Stimulated activated CD4-positive, alpha-beta T cell treated with anti-CD3 and anti-CD28 coated beads, Interleukin-1b, Interleukin-23, amount 100 ng/mL, for 24 hours (primary cell): ENCODE data around the gene ADD2.

ENCODE experiments used
- DNase-seq, 4 experiments: peaks; one replicate each; pipeline ENCODE4 v3.0.0-alpha.2; 2020; ENCODE audit warnings: low read depth in 4 of 4, low spot score in 1 of 4

Gene ADD2

DNA sequence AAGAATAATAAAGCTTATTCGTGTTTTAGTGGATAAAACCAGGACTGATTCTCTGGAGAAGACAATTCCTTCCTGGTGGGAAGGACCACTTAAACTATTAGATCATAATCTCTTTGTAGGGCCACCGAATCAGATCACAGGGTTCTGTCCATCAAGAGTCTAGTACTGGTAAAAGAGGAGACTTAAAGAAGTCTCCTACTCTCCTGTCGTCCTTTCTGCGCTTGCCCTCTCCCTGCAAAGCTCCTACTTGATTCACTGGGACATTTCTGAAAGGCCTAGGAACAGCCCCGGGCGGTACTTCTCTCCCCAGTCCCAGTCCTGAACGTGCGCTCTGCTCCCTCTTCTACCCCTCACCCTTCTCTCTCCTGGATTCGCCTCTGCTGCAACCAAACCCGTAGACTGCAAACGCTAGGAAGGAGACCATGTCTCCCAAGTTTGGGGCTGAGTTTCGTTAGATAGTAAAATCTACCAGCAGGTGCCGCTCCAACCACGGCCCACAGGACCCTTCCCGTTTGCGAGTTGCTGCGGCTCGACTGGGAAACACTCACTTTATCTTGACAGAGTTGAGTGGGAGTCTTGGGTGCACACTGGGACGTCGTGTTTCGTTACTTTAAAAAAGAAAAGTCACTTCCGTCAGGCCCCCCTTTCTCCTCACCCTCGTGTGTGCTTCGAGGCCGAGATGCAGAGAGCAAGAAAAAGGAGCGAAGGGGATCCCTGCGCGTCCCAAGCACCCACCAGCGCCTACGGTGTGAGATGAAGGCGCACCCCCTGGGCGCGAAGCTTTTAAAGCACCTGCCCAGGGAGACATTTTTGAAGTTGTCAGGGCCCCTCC lies 21.5 kb upstream of the ADD2 start:
- DNase-seq = peak; percentile 38 to 62 (median 50)

DNA sequence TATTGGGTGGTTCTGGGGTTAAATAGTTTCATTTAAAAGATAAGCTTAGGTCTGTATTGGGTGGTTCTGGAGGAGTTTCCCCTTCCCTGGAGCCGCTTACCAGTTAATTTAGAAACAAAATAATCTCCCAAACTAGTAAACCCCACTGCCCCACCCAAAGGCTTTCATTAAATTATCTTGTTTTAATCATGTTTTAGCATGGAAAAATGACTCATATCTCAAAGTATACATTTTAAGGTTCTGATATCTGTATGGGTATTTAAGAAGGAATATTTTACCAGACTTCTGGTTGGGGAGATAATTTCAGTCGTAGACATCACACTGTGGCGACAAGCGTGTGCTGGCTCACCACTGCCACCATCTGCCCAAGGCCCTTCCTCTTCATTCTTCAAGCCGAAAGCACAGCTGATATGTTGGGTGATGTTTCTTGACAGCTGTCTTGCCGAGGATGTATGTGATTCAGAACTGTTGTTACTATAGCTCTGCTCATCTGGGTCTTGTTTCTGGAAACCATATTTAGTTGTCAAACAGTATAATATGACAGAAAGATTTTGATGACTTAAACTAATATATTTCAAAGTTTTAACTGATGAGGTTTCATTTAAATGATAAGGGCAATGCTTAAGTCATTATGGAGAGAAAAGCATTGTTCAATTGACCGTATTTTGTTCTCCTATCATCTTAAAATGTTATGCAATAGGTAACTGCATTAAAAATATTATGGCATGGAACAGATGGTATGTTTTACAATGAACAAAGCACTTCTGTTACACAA lies 17.3 kb upstream of the ADD2 start:
- peak in 2 of 4 experiments; percentile 15 to 17 for DNase-seq

DNA sequence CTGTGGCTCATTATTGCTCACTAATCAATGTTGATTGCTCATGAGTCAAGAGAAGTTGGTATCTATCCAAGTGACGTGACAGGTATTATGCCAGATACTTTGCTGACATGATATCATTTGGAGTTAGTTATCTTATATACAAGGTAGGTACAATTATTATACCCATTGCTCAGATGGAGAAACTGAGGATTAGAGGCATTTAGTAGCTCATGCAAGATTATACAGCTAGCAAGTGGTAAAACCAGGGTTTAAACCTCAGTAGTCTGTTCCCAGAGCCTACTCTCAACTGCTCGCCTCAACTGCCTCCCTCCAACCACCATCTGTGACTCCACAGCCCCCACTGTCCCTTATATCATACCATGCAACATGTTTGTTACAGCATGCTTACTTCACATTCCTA lies 16.3 kb upstream of the ADD2 start:
- DNase-seq = no peak

DNA sequence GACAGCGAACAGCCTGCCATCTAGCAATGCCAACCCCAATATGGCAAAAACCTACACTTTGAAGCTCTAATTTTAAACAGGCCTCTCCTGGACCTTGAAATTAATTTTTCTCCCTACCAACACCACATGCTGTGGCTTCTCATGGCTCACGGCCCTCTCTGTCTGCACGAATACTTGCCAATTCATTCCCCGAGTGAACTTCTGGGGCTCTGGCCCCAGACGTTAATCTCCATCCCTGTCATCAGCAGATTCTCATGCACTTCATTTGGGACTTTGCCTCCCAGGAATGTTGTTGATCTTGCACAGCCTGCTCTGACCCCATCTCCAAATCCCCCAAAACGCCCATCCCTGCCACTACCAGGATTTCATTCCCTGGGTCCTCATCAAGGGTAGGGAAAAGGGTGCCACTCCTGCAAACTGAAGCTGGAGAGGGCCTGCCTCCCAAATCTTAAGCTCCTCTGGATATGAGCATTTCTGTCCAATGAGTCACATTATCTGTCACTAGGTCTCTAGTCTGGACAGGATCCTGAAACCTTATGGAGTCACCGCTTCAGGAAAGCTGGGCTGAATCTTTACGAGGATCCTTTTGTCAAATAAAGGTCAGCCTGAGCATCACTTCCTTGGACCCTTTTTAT lies 12.0 kb upstream of the ADD2 start:
- DNase-seq = no peak

DNA sequence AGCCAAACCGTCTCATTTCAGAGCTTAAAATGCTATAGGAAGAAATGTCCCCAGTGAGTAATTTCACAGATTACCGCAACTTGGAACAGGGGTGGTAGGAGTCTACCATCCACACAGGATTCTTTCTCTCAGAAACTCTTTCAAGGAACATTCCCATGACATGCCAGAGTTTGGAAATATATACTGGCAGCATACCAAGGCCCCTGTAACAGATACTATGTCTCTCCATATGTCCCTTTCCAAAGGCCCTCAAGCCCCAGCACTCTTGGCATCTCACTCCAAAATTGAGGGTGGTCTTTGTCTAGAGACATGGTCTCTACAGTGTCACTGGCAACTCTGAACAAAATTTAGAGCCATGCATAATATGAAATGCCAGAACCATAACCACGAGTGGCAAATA lies 11.5 kb upstream of the ADD2 start:
- DNase-seq = no peak

DNA sequence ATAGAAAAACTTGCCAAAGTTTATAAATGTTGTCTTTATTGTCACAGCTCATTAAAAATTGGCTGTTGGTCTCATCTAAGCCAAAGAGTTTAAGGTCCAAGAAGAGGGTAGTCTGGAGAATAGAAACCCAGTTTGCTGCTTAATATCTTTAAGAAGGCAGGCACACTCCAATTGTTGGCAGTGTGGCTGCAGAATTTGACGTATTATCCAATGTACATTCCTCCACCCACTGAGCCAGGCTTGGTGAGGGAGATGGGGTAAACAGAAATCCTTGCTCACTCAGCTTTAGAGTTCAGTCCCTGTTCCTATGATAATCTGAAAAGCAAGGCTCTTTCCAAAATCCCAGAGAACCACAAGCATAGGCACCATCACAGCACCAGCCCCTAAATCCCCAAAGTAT lies 10.7 kb upstream of the ADD2 start:
- no peak for DNase-seq

DNA sequence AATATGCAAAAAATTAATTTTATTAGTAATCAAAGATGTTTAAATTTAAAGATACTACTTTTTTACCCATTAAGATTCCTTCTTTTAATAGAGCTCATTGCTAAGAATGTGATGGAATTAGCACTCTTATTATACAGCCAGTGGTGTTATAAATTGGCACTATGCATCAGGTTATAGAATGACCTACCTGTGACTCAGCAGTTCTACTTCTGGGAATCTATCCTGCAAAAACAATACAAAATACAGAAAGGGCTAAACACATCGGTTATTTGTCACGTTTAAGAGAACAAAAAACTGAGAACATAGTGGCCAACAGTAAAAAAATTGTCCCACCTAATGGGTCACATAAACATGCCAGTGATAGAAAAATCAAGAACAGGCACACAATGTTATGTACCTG lies 9.4 kb upstream of the ADD2 start:
- no peak for DNase-seq

DNA sequence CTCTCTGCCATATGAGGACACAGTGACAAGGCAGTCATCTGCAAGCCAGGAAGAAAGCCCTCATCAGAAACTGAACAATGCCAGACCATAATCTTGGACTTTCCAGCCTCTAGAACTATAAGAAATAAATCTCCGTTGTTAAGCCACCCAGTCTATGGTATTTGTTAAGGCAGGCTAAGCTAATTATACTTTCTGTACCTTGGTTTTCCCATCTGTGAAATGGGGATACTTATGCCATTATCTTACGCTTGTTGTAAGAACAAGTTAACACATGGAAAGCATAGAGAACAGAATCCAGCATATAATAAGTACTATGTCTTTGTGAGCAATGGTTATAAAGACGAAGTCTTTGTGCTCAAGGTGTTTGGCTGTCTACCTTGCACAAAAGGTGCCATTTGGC lies 8.3 kb upstream of the ADD2 start:
- no peak for DNase-seq

DNA sequence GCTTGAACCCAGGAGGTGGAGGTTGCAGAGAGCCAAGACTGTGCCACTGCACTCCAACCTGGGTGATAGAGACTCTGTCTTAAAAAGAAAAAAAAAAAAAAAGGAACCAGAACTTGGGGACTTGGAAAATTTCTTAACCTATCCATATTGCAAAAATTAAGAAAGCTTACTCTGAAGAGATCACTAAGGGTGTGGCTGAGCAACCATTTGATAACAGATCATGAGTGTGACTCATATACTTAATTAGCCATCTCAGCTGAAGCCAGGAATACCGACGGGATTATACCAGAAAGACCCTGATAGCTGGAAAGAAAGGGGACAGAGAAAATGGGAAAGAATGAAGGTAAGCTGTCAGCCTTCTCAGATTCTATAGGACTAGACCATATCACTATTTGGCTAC lies 7.1 kb upstream of the ADD2 start:
- DNase-seq = no peak

DNA sequence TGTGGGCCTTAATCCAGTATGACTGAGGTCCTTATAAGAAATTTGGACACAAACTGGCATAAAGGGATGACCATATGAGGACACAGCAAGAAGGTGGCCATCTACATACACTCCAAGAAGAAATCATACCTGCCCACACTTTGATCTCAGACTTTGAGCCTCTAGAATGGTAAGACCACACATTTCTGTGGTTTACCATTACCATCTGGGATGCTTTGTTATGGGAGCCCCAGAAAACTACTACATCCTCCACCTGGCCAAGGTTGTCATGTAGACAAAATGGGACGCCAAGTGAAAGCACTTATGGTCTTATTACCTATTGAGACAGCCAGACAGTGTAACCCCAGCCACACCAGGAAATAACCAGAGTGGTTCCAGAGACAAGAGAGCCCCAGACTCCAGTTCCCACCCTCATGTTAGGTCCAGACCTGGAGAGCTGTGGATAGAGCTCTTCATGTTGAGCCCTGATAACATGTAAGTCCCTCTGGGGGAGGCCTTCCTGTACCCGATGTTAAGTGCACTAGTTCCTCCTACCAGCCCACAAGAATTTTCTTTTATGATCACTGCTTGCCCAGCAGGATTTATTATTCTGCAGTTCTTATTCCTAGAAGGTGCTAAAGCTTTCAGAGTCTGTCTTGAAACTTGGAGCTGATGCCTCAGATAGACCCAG lies 4.6 kb upstream of the ADD2 start:
- no peak for DNase-seq

DNA sequence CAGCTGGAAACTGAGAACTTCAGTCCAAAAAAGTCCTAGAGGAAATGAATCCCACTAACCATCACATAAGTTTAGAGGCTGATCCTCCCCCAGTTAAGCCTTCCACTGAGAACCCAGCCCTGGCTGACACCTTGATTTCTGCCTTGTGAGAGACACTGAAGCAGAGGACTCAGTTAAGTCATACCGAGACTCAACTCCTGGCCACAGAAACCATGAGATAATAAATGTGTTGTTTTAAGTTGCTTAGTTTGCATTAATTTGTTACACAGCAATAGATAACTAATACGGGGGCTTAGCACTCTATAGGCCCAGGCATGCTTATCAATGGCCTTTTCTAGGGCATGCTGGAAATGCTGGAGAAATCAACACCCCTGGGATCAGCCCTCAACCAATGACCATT lies 3.4 kb upstream of the ADD2 start:
- DNase-seq = no peak

DNA sequence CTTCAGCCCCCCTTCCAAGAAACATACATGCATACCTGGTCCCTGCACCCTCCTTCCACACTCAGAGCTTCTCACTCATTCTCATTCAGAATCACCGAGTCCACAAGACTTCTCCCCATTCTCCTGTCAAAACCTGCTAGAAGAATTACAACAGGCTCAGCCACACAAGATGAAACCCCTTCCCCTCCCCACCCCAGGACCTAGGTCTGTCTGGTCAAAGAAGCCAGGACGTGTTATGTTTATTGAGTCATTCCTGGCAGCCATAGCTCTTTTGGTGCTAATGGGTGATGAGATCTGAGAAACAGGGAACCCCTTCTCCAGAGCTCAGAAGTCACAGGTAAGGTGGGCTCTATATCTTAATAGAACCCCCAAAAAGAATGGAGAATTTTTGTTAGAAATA lies 1.4 kb upstream of the ADD2 start:
- DNase-seq = no peak

DNA sequence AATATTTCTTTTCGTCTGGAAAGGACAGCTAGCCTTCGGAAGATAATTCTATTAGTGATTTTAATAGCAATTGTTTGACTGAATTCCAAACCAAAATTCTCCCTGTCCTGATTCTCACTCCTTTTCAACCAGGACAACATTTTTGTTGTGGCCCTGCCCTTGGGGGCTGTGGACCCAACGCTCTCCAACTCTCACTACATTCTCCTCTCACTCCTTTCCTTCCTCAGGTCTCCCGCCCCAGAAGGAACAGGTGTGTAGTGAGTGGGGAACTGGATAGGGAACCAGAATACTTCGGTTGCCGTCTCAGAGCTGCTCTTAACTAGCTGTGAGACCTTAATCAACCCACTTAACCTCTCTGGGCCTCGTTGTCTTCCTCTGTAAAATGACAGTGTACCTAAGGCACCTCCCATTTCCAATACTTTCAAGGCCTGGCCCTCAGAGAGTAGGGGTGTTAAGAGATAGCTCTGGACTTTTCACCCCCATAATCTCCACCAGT lies 638 bp upstream of the ADD2 start:
- DNase-seq = no peak

DNA sequence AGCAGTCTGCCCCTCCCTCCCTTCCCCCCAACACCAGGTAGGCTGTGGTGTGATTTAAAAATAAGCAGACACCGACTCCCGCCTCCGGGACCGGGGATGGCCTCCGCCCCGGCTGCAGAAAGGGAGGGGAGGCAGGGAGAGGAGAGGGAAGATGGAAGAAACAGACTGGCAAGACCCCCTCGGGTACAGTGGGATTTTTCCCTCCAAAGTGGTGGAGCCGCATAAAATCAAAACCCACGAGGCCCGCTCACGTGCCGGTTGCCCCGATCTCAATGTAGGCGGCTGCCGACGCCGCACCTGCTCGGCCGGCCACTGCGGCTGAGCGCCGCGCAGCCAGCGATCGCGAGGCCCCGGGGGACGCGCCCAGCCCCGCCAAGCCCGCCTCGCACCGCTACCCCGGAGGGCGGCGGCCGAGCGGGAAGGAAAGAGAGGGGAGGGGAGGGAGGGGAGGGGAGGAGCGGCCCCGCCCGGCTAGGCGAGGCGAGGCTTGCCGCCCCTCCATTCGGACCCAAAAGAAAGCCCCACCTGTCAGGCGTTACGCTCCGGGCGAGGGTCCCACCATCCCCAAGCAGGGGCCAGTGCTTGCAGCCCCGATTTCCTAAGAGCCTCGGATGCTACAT lies 811 bp downstream of the ADD2 start:
- no peak for DNase-seq

DNA sequence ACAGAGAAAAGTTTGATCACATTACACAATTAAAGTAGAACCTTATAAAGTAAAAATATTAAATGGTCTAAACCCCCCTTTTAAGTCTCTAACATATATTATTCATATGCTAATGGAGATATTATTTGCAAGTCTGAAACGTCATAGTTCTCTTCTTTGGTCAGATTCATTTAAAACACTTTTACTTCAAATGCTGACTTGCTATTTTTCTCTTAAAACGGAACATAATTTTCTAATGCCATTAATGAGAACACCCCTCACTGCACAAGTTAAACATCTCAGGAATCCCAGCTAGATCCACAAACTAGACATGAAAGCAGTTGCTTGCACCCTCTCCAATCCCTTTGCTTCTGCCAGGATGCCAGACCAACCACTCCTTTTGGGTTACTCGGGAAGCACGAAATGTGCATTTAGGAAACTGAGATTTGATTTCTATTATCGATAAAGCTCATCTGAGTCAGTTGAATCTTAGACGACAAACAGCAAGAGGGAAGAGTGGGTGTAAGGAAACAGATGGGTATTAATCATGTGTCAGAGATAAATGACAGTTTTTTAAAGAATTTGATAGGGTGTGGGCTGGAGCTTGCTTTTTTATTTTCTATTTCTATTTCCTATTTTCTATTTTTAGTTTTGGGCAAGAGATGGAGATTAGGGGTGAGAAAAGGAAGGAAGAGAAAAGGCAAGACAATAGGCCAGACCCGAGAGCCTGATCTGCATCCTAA lies 1.5 kb downstream of the ADD2 start:
- DNase-seq = no peak

DNA sequence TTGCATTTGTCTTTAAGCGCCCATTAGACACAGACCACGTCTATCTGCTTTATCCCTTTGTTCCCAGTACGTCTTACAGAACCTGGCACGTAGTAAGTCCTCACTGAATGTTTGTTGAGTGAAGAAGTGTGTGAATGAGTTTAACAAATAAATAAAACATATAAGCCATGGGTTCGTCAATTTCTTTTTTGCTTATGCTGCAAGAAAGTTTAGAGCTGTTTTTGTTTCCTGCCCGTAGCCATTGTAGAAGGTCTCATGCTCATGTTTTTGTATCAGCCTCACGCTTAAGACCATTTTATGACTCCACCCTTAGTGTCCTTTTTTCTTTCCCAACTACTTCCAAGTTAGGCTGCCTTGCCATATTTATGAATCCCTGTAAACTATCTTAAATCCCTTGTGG lies 2.5 kb downstream of the ADD2 start:
- no peak for DNase-seq

DNA sequence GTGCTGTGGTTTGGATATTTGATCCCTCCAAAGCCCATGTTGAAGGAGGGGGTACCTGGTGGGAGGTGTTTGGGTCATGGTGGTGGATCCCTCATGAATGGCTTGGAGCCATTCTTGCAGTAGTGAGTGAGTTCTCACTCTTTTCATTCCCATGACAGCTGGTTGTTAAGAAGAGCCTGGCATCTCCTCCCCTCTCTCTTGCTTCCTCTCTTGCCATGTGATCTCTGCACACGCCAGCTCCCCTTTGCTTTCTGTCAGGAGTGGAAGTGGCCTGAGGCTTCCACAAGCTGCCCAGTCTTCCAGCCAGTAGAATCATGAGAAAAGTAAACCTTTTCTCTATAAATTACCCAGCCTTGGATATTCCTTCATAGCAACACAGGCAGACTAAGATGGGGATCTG lies 8.6 kb downstream of the ADD2 start:
- DNase-seq = no peak

DNA sequence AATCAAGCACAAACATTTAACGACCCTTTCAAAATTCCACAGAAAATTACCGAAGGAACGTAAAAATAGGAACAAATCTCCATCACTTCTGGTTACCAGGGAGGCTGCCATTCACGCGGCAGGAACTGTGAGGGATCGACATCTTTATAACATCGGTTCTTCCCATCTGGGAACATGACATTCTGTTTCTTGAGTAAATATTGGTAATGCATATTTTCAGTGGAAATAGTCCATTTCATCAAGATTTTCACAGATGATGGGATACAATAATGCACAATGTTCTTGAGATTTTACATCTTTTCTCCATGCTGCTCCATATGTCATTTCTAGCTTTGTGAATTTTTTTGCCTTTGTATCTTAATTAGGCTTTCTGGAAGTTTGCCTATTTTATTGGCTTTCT lies 10.0 kb downstream of the ADD2 start:
- DNase-seq = no peak

DNA sequence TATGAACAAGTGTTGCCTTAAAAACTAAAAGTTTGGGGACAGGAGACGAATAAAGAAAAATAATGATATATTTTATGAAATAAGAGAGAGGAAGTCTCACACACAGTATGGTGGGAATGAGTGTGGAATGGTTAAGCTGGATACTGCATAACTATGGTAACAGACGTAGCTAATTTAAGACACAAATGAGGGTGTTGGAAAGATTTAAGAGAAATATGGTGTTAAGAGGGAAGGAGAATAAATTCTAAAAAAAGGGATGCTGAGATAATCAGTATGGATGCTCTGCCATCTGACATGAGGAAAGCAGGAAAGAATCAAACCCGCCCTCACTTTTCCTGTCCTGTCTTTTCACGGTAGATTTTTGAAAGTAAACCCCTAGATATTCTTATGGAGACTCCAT lies 10.6 kb downstream of the ADD2 start:
- no peak for DNase-seq

DNA sequence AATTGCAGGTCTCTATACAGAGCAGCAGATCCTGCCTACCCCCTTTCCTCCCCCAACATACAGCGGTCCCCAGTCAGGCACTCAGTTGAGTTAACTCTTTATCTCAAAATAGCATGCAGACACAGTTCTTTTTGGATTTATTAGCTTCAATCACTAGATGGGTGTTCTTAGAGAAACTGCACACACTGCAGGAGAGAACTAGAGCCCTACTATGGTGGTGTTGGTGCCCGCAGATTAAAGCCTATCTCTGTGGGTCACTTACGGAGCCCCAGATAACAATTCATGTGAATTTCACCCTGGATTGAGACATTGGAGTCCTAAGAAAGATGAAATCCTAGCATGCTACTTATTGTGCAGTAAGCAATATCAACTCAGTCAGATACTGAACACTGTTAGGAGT lies 11.9 kb downstream of the ADD2 start:
- no peak for DNase-seq
